IPS DF 4.7 (cell line): ENCODE results near the gene ZBTB11.
"Not testable (repeated sequence)": the region's sequence is repeated elsewhere in the genome, so short reads cannot be mapped to it uniquely, and the experiment has no call there.

Experiments
- DNase-seq: peaks from one replicate; pipeline ENCODE4 v3.0.0-alpha.2; 2013; ENCODE audit warnings: low spot score; ENCODE audit errors: extremely low read depth

The ZBTB11 gene

GRCh38 chr3:101619734-101620133 is 57.2 kb downstream of the ZBTB11 start:
- no peak for DNase-seq

GRCh38 chr3:101618726-101619125 is 58.2 kb downstream of the ZBTB11 start:
- DNase-seq: no peak

GRCh38 chr3:101617478-101617877 is 59.5 kb downstream of the ZBTB11 start:
- no peak for DNase-seq

- no peak for DNase-seq
Measured at GRCh38 chr3:101615525-101615924, 61.4 kb downstream of the ZBTB11 start.

- DNase-seq: not testable (repeated sequence)
Measured at GRCh38 chr3:101613014-101613413, 63.9 kb downstream of the ZBTB11 start.

- DNase-seq: no peak
Measured at GRCh38 chr3:101611023-101611422, 65.9 kb downstream of the ZBTB11 start.

- DNase-seq: not testable (repeated sequence)
Measured at GRCh38 chr3:101605398-101605797, 71.5 kb downstream of the ZBTB11 start.

GRCh38 chr3:101603184-101603583 is 73.7 kb downstream of the ZBTB11 start:
- DNase-seq: no peak

- no peak for DNase-seq
Measured at GRCh38 chr3:101602731-101603130, 74.2 kb downstream of the ZBTB11 start.
